Stimulated activated CD8-positive, alpha-beta memory T cell treated with anti-CD3 and anti-CD28 coated beads, Interleukin-12 subunit alpha, Interleukin-12 subunit beta, amount 100 ng/mL, for 4 hours (primary cell): ENCODE results near the gene CLDN22.

Experiments used
- DNase-seq: peaks from one replicate; pipeline ENCODE4 v3.0.0-alpha.2; 2020; ENCODE audit warnings: low read depth

CLDN22 gene

GRCh38 chr4:183321516-183321915 lies 1.4 kb upstream of the CLDN22 start:
- DNase-seq, result no peak

GRCh38 chr4:183321079-183321478 lies 1.0 kb upstream of the CLDN22 start:
- no peak for DNase-seq

- no peak for DNase-seq
These were observed 1.4 kb downstream of the CLDN22 start for GRCh38 chr4:183318656-183319055.

- DNase-seq, result no peak
These were observed 5.3 kb downstream of the CLDN22 start for GRCh38 chr4:183314806-183315205.

GRCh38 chr4:183314336-183314735 lies 5.7 kb downstream of the CLDN22 start:
- DNase-seq, result no peak

- DNase-seq, result no peak
These were observed 7.2 kb downstream of the CLDN22 start for GRCh38 chr4:183312841-183313240.

GRCh38 chr4:183306811-183307210 lies 13.3 kb downstream of the CLDN22 start:
- DNase-seq, result no peak

- no peak for DNase-seq
These were observed 15.5 kb downstream of the CLDN22 start for GRCh38 chr4:183304538-183304937.

GRCh38 chr4:183304067-183304466 lies 16.0 kb downstream of the CLDN22 start:
- DNase-seq, result no peak

- no peak for DNase-seq
These were observed 16.8 kb downstream of the CLDN22 start for GRCh38 chr4:183303301-183303700.

GRCh38 chr4:183300655-183301054 lies 19.4 kb downstream of the CLDN22 start:
- DNase-seq, result no peak

- no peak for DNase-seq
These were observed 20.0 kb downstream of the CLDN22 start for GRCh38 chr4:183300070-183300469.

- DNase-seq, result no peak
These were observed 20.6 kb downstream of the CLDN22 start for GRCh38 chr4:183299464-183299863.

GRCh38 chr4:183297675-183298074 lies 22.4 kb downstream of the CLDN22 start:
- DNase-seq, result no peak

GRCh38 chr4:183295711-183296110 lies 24.4 kb downstream of the CLDN22 start:
- DNase-seq, result no peak

- DNase-seq, result no peak
These were observed 29.0 kb downstream of the CLDN22 start for GRCh38 chr4:183291070-183291469.

- DNase-seq, result no peak
These were observed 30.4 kb downstream of the CLDN22 start for GRCh38 chr4:183289688-183290087.

GRCh38 chr4:183288955-183289354 lies 31.1 kb downstream of the CLDN22 start:
- no peak for DNase-seq

- DNase-seq, result no peak
These were observed 32.4 kb downstream of the CLDN22 start for GRCh38 chr4:183287677-183288076.

- DNase-seq, result no peak
These were observed 32.8 kb downstream of the CLDN22 start for GRCh38 chr4:183287309-183287659.

- DNase-seq, result no peak
These were observed 33.3 kb downstream of the CLDN22 start for GRCh38 chr4:183286590-183287308.

GRCh38 chr4:183285886-183286285 lies 34.2 kb downstream of the CLDN22 start:
- no peak for DNase-seq

- no peak for DNase-seq
These were observed 35.1 kb downstream of the CLDN22 start for GRCh38 chr4:183284965-183285364.

GRCh38 chr4:183284258-183284785 lies 35.8 kb downstream of the CLDN22 start:
- no peak for DNase-seq
